Endothelial cell of umbilical vein (primary cell): ENCODE results near the gene SOCS7. TPM values are rescaled to one million over a fixed set of nuclear protein-coding genes. Genes with fewer than 3 reads are reported as not detected.

ENCODE experiments used
- BruUV-seq: library from RNA; stranded (reverse); fragments of 400-500 nt; replicated peaks from 2 replicates; lab custom pipeline; 2021; lab: Mats Ljungman, UMichigan
- CTCF ChIA-PET: fragments of 300-600, 350-600 bp; sonication (Branson Sonifier 250); formaldehyde crosslinking; loops from one replicate; lab custom pipeline; 2021; ENCODE audit warnings: antibody characterized with exemption, inconsistent platforms; lab: Charles Lee
- POLR2A ChIA-PET: fragments of 300-600, 350-600 bp; sonication (Branson Sonifier 250); formaldehyde crosslinking; loops from one replicate; lab custom pipeline; 2021; ENCODE audit warnings: antibody characterized with exemption, inconsistent platforms; lab: Charles Lee
- DNase-seq: peaks from one replicate; pipeline ENCODE4 v3.0.0-alpha.2; 2011; ENCODE audit warnings: low read depth, low spot score
- FAIRE-seq: peaks from 2 replicates; lab custom pipeline; 2011; peaks lifted over from hg19 to GRCh38; lab: Jason Lieb, UNC
- H2AFZ ChIP-seq: 2 replicates; pipeline ENCODE4 v1.6.0; 2012; ENCODE audit warnings: low read depth, low read length, control low read depth, inconsistent platforms
- H3K27ac ChIP-seq: 2 replicates; pipeline ENCODE4 v1.5.1; 2011; ENCODE audit warnings: low read depth, mild to moderate bottlenecking, control low read depth, low read length, moderate library complexity; ENCODE audit not compliant: insufficient read depth
- H3K27me3 ChIP-seq, 2 experiments: 2 replicates each; pipeline versions ENCODE4 v1.6.0 to v1.6.1; 2011; ENCODE audit warnings: low read length in 2 of 2, mixed read lengths in 1 of 2; ENCODE audit not compliant: control insufficient read depth in 2 of 2, insufficient read depth in 2 of 2
- H3K36me3 ChIP-seq, 2 experiments: 2 replicates in 1 of 2; 3 replicates in 1 of 2; pipeline ENCODE4 v1.5.1; 2011; ENCODE audit warnings: low read length in 2 of 2, mild to moderate bottlenecking in 1 of 2, moderate library complexity in 1 of 2; ENCODE audit not compliant: control insufficient read depth in 2 of 2, insufficient read depth in 2 of 2; ENCODE audit errors: extremely low read depth in 1 of 2
- H3K4me1 ChIP-seq: 3 replicates; pipeline ENCODE4 v1.5.1; 2011; ENCODE audit warnings: mild to moderate bottlenecking, low read length; ENCODE audit not compliant: control insufficient read depth, insufficient read depth; ENCODE audit errors: extremely low read depth
- H3K4me2 ChIP-seq: 2 replicates; pipeline ENCODE4 v1.6.1; 2011; ENCODE audit warnings: low read length, control low read depth, mixed read lengths; ENCODE audit not compliant: insufficient read depth
- H3K4me3 ChIP-seq, 3 experiments: fragments of 200-600 bp in 1 of 3; sonication (generic), shearing (Covaris generic) in 1 of 3; replicated peaks in 1 of 3; 2 replicates each; pipeline ENCODE4 v1.5.1; 2011 to 2016; ENCODE audit warnings: control low read depth in 3 of 3, low read length in 3 of 3, mild to moderate bottlenecking in 2 of 3, inconsistent platforms in 1 of 3, low read depth in 1 of 3, moderate library complexity in 1 of 3; ENCODE audit not compliant: insufficient read depth in 1 of 3
- H3K79me2 ChIP-seq: 2 replicates; pipeline ENCODE4 v1.6.0; 2012; ENCODE audit warnings: low read length, inconsistent platforms; ENCODE audit not compliant: control insufficient read depth, insufficient read depth
- H3K9ac ChIP-seq: replicated peaks from 2 replicates; pipeline ENCODE3; 2011; ENCODE audit warnings: low read length, control low read depth; ENCODE audit not compliant: insufficient read depth; ENCODE audit errors: extremely low read depth
- H3K9me1 ChIP-seq: replicated peaks from 3 replicates; pipeline ENCODE4 v1.6.0; 2011; ENCODE audit warnings: mild to moderate bottlenecking, low read length; ENCODE audit not compliant: control insufficient read depth, insufficient read depth; ENCODE audit errors: extremely low read depth
- H3K9me3 ChIP-seq: replicated peaks from 2 replicates; pipeline ENCODE4 v1.5.1; 2012; ENCODE audit warnings: low read length, inconsistent platforms; ENCODE audit not compliant: control insufficient read depth, insufficient read depth
- H4K20me1 ChIP-seq: replicated peaks from 2 replicates; pipeline ENCODE3; 2011; ENCODE audit warnings: mild to moderate bottlenecking, low read length; ENCODE audit not compliant: control insufficient read depth, insufficient read depth; ENCODE audit errors: extremely low read depth
- EZH2 ChIP-seq: IDR thresholded peaks from 2 replicates; pipeline ENCODE4 v1.6.1; 2012; ENCODE audit warnings: borderline replicate concordance, low read depth, mild to moderate bottlenecking, moderate library complexity, low read length, inconsistent platforms; ENCODE audit not compliant: severe bottlenecking
- FOS ChIP-seq: IDR thresholded peaks from 2 replicates; pipeline ENCODE4 v1.6.1; 2011; ENCODE audit warnings: mild to moderate bottlenecking, low read length, moderate library complexity, borderline replicate concordance; ENCODE audit not compliant: insufficient read depth
- GATA2 ChIP-seq: IDR thresholded peaks from 2 replicates; pipeline ENCODE4 v1.7.0; 2011; ENCODE audit warnings: low read depth, mild to moderate bottlenecking, moderate library complexity, mixed read lengths, low read length; ENCODE audit not compliant: insufficient read length, insufficient read depth
- JUN ChIP-seq: IDR thresholded peaks from 2 replicates; pipeline ENCODE4 v1.6.1; 2011; ENCODE audit warnings: borderline replicate concordance, low read depth; ENCODE audit not compliant: insufficient read length, insufficient read depth
- MAX ChIP-seq: IDR thresholded peaks from 2 replicates; pipeline ENCODE4 v1.6.1; 2011; ENCODE audit not compliant: insufficient read depth, insufficient read length
- MYC ChIP-seq: IDR thresholded peaks from one replicate; pipeline ENCODE4 v1.6.1; 2011; ENCODE audit warnings: mild to moderate bottlenecking, low read depth, low read length
- POLR2A ChIP-seq: IDR thresholded peaks from 2 replicates; pipeline ENCODE4 v1.6.1; 2012; ENCODE audit warnings: low read depth, mild to moderate bottlenecking, control low read depth, low read length
- POLR2AphosphoS5 ChIP-seq: IDR thresholded peaks from 2 replicates; pipeline ENCODE4 v1.6.1; 2012; ENCODE audit warnings: low read depth, mild to moderate bottlenecking, control low read depth, low read length, moderate library complexity; ENCODE audit not compliant: insufficient read depth
- dilution Hi-C: fragments of 300-500 bp; cut with MboI; formaldehyde crosslinking; loops from one replicate; pipeline ENCODE4 v1.15.0; 2019; ENCODE audit warnings: low sequenced_read_pairs; ENCODE audit not compliant: extremely low pct_ligation_motif_present
- intact Hi-C: fragments of 100-400 bp; cut with micrococcal nuclease; formaldehyde crosslinking; loops from one replicate; pipeline ENCODE4 v1.10.0; 2022
- polyA plus RNA-seq, 4 experiments: library from polyadenylated mRNA; depleted of rRNA in 3 of 4; stranded (reverse) in 3 of 4; unstranded in 1 of 4; fragments of >200 nt; gene quantifications; 2 replicates each; pipeline versions ENCODE4 v1.2.1 to v1.2.3, GENCODE V29; 2011 to 2012; ENCODE audit warnings: missing spikeins in 1 of 4
- total RNA-seq: library from RNA; stranded (reverse); gene quantifications from 2 replicates; pipeline ENCODE4 v1.2.3, GENCODE V29; 2021
- TF ChIP-seq, protein P1 (sequence below), 2 donors: IDR thresholded peaks; 1 replicate in 1 of 2; 2 replicates in 1 of 2; pipeline ENCODE4 v1.5.1; 2011; ENCODE audit warnings: low read length in 2 of 2, mild to moderate bottlenecking in 2 of 2, moderate library complexity in 2 of 2, control low read depth in 1 of 2, inconsistent platforms in 1 of 2, low read depth in 1 of 2; ENCODE audit not compliant: insufficient read depth in 1 of 2; ENCODE audit errors: extremely low read depth in 1 of 2

SOCS7 gene
- total and polyA plus RNA-seq, 2 donors (not counting 3 experiments of a cell fraction or from before 2014, with no cell fraction given), result 5.9 to 10.4 TPM

GRCh38 chr17:38421171-38421841, 69.7 kb downstream of the SOCS7 start:
- no TSS peak for BruUV-seq
- no peak for FAIRE-seq

More at GRCh38 chr17:38421171-38421841, 69.7 kb downstream of the SOCS7 start:
- no peak overlapping the region for H3K9ac ChIP-seq
- no peaks in the 10 kb centered on the region for H4K20me1 ChIP-seq
- H3K4me3 ChIP-seq, result no peak overlapping the region
- intact Hi-C loops (no loop called here), dilution Hi-C loops (no loop called here)
- H3K36me3 ChIP-seq, result no peaks in the 10 kb centered on the region
- H3K27me3 ChIP-seq, result peaks cover 20 to 22% of the 10 kb centered on the region in 2 experiments
- H2AFZ ChIP-seq, result peak overlapping the region; percentile 28
- H3K4me1 ChIP-seq, result peaks cover 26% of the 10 kb centered on the region
- no peak overlapping the region for H3K27ac ChIP-seq
- peak; percentile 29 for DNase-seq
- H3K4me2 ChIP-seq, result no peak overlapping the region
- ChIA-PET CTCF (interaction anchor here (1.0 to 9.7 kb wide), 5 partner anchors 64 to 163 kb away, joined by 3 to 96 read pairs (median 4); no protein-coding TSS in a partner anchor), POLR2A (no interaction called here)
- no peaks in the 10 kb centered on the region for H3K9me3 ChIP-seq
- TF ChIP-seq POLR2AphosphoS5 (no peak), GATA2 (no peak), EZH2 (no peak), FOS (no peak), MAX (no peak), JUN (no peak), POLR2A (no peak), MYC (no peak)
- TF ChIP-seq, protein P1, sequence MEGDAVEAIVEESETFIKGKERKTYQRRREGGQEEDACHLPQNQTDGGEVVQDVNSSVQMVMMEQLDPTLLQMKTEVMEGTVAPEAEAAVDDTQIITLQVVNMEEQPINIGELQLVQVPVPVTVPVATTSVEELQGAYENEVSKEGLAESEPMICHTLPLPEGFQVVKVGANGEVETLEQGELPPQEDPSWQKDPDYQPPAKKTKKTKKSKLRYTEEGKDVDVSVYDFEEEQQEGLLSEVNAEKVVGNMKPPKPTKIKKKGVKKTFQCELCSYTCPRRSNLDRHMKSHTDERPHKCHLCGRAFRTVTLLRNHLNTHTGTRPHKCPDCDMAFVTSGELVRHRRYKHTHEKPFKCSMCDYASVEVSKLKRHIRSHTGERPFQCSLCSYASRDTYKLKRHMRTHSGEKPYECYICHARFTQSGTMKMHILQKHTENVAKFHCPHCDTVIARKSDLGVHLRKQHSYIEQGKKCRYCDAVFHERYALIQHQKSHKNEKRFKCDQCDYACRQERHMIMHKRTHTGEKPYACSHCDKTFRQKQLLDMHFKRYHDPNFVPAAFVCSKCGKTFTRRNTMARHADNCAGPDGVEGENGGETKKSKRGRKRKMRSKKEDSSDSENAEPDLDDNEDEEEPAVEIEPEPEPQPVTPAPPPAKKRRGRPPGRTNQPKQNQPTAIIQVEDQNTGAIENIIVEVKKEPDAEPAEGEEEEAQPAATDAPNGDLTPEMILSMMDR (IDR thresholded peaks at IDR 0.05; ENCODE audit: extremely low read depth in 1 of 2, insufficient read depth in 1 of 2, low read depth in 1 of 2, low read length in 2 of 2), result no peak
- H3K79me2 ChIP-seq, result no peaks in the 10 kb centered on the region
- no peaks in the 10 kb centered on the region for H3K9me1 ChIP-seq
